Hematopoietic multipotent progenitor cell treated with erythropoietin and hydrocortisone succinate and interleukin-3 and kit ligand, for 17 days (in vitro differentiated cells): Measurements from ENCODE around the gene MDP1.
A peak's percentile ranks its signal among the peaks of the same experiment; 100 is the strongest.

Experiments used
- DNase-seq: peaks from one replicate; pipeline ENCODE4 v3.0.0-alpha.2; 2015; ENCODE audit warnings: low spot score

The MDP1 gene

DNA sequence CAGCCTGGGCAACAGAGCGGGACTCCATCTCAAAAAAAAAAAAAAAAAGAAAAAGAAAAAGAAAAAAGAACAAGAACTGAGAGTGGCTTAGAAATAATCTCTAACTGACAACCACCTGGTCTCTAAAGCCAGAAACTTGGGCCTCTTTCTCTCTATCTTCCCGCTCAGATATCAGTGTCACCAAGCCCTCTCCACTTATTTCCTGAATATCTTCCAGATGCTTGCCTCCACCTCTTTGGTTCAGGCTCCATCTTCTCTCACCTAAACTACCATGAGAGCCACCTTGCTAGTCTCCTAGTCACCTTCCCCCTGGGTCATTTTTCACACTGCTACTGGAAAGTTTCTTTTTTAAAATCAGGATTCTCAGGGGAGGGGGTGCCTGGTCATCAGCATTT, 18.8 kb downstream of the MDP1 start:
- no peak for DNase-seq

DNA sequence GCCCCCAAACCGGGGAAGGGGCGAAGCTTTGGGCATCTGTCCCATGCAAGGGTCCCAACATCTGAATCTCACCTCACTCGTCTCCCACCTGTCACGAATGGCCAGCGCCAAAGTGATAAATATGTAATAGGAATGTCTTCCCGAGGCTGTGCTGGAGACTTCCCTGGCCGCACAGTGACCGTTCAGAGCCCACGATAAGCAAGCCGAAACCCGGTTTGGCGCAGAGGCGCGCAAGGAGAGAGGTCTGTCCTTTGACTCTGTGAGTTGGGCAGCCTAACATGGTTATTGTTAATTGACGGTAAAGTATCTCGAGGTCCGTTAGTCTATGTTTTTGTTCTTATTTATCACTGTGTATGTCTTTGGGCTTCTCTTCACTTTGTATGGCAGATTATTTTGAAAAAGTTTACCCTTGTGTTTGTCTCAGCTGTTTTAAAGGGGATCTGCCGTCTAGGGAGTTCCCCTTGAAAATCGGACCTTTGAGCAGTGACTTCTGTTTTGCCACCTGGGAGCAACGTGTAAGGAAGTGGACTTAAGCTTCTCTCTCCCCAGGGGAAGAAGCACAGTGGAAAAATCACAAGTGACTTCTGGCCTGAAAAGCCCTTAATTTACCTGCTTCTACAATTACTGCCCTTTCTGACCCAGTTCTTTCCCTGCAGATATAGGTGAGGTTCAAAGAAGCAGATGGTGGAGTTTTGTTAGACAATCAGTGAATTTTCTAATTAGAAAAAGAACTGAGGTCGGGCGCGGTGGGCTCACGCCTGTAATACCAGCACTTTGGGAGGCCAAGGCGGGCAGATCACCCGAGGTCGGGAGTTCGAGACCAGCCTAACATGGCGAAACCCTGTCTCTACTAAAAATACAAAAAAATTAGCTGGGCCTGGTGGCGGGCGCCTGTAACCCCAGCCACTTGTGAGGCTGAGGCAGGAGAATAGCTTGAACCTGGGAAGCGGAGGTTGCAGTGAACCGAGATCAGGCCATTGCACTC, 19.5 kb downstream of the MDP1 start:
- peak; percentile 34 for DNase-seq

DNA sequence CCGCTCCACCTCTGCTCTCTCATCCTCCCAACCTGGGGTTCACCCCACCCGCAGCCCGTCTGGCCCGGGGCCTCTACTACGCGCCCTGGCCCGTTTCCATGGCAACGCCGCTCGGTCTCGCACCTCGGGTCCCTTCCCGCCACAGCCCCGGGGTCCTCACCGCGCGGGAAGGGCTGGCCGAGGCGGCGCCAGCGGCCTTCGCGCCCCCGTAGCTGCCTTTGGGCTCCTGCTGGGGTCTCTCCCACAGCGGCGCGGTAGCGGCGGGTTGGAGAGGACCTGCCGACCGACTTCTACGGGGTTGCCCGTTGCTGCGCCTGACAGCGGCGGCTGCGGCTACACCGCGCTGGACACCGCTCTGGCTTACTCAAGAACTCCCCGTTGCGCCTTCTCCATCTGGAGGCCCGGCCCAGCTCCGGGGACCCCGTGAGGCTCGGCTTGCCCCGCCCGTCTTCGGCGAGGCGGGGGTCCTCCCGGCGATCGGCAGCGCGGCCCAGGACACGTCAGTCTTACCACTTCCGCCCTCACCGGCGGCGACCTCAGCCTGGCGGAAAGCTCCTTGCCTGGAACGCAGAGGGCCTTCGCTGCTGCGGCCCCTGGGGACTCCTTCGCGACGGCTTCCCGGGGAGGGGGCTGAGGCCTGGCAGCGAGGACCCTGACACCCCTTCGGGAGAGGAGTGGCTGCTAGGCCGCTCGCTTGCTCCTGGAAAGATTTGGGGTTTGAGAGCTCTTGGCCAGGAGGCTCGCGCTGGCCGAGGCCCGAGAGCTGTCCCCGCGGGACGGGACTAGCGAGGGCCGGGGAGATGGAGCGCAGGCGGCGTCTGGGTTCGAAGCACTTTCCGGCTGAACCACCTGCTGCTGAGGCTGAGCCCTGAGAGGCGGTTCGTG, 20.4 kb downstream of the MDP1 start, which contains the start of gene TM9SF1:
TM9SF1 (minus strand) TSS at position 256 of the 885 bp plus-strand sequence. CDS start 422 bp downstream, outside the sequence.
- DNase-seq, result peak; percentile 77

DNA sequence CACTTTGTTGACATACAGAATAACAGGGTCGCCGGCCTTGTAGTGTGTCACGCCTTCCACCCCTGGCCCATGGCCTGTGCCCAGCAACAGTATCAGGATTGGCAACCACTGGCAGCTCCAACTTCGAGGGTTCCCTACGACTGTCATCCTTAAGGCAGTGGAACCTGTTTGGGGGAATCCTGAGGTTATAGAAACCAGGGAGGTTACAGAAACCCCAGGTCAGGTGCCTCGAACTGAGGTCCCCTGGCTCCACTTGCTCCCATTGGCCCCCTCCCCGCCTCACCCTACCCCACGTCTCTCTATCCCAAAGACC, 21.0 kb downstream of the MDP1 start:
- DNase-seq, result no peak

DNA sequence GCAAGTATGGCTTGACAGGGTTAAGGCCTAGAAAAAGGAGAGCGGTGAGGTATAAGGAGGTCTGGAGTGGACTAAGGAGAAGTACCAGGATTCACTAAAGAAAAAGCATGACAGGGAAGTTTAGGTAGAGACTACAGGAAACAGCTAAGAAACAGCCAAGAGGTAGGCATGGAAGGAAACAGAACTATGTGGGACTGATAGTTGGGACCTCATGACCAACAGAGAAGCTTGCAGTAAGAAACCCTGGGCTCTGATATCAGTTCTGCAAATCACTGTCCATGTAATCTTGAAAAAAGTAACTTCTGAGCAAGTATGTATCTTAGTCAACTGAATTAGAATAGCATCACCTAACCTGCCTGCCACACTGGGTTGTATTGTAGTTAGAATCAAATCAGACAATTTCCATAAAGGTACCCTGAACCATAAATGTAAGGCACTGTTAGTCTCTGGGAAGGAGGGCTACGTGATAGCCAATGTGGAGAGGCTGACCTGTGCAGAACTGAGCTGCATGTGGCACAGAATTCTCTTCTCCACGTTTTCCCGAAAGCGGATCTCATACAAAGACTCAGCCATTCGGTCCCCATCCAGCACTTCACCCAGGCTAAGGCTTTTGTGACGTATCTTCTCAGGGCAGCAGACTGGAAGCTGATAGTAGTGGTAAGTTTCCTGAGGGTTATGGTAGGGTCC, 21.5 kb downstream of the MDP1 start:
- no peak for DNase-seq

DNA sequence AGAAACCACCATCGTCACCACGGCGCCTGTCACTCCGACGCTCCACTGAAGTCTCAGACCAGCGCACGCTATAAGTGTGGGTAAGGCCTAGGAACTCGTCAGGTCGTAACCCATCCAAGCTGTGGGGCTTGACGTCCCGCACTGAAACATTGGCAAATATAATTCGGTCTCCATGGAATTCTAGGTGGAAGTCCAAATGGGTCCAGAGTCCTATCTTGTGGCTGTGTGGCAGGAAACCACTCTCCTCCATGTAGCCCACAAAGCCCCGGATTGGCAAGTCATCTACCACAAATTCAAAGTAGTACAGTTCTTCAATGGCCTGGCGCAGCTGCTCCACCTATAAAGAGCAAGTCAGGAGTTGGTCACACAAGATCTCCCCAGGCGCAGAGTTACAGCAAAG, 22.9 kb downstream of the MDP1 start:
- DNase-seq, result no peak

DNA sequence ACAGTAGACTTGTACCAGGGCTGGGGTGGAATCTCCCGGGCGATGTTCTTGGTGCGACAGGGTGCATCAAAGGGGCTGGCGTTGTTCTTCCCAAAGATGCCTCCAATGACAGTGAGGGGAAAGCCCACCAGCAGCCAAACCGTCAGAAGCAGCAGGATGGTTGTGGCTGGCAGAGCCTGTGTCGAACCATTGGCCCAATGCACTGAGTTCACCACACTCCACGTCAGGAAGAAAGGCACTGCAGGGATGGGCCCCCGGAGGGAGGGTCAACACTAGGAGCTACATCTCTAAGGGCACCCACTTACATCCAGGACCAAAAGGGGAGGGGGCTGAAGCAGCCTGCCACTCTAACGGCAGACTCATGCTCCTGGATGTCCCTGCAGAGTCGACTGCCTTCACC, 25.4 kb downstream of the MDP1 start:
- no peak for DNase-seq

DNA sequence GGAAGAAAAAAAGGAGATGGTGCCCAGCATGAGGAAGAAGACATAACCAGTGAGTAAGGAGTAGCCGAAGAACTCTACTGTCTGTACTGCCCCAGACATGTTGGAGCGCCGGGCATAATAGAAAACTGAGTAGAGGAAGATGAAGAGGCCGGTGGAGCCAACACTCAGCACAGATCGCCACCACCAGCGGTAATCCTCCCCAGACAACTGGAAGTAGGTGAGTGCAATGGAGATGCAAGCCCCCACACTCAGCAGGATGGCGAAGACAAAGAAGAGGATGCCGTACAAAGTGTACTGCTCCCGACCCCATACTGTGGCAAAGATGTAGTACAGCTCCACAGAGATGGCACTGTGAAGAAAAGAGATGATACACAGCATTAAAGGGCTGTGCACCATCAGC, 26.4 kb downstream of the MDP1 start:
- no peak for DNase-seq

DNA sequence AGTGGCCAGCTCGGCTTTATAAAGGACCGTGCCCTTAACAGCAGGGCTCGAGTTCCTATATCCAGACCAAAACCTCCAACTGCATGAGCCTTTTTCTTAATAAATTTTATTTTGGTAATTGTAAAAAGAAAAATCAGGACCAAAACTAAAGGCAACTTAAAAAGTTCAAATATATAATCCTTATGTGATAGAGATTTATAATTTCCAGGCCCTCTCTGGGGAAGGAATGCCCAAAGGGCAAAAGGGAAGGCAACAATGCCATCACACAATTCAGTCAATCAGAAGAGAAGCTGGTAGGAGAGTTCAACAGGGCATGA, 26.8 kb downstream of the MDP1 start:
- no peak for DNase-seq

DNA sequence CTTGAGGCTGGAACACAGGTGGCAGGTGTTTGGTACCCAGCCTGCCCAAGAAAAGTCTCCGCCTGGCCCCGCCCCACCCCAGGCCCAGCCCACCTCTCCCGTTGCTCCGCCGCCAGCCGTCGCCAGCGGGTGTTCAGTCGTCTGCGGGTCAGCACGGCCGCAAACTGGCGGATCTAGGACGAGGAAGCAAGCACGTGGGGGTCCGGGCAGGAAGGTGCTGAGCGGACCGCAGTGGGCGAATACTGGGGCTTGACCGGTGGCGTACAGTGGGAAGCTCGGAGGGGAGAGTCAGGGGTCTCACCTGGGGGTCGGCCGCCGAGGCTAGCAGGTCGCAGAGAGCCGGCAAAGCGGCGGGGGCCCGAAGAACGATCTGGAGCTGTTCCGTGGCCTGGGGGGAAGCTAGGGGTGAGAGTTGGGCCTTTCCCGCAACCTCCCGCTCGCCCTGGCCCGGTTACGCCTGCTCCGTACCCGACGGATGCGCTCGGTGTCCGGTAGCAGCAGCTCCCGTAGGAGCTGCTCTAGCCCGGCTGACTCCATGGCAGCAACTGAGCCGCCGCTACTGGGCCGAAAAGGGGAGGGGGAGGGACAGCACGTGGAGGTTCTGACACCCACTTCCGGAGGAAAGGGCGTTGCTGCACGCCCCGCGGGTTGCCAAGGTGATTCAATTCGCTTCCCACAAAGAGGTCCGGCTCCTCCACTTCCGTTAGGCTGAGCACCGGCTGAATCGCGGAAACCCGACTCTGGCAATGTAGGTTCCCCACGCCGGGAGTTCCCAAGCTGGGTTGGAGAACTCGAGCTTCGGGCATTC, 27.4 kb downstream of the MDP1 start, which contains the start of gene IPO4:
IPO4 (minus strand) TSS at position 566 of the 808 bp plus-strand sequence; CDS start at position 537, 29 bp downstream.
- peak; percentile 78 for DNase-seq

DNA sequence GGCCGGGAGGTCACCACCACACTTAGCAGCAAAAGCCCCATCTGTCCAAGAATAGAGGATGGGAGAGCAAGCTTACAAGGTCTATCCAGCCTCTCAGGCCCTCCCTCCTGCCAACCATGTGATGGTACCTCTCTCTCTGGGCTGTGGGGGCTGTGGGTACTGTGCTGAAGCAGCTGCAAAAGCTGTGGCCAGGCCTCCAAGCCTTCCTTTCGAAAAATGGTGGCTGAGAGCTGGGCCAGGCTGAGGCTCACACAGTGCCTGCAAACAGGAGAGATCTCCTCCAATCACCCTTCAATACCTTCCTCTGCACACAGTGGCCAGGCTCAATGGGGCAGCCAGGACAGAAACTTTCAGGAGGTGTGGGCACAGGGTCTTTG, 28.3 kb downstream of the MDP1 start:
- DNase-seq, result no peak

DNA sequence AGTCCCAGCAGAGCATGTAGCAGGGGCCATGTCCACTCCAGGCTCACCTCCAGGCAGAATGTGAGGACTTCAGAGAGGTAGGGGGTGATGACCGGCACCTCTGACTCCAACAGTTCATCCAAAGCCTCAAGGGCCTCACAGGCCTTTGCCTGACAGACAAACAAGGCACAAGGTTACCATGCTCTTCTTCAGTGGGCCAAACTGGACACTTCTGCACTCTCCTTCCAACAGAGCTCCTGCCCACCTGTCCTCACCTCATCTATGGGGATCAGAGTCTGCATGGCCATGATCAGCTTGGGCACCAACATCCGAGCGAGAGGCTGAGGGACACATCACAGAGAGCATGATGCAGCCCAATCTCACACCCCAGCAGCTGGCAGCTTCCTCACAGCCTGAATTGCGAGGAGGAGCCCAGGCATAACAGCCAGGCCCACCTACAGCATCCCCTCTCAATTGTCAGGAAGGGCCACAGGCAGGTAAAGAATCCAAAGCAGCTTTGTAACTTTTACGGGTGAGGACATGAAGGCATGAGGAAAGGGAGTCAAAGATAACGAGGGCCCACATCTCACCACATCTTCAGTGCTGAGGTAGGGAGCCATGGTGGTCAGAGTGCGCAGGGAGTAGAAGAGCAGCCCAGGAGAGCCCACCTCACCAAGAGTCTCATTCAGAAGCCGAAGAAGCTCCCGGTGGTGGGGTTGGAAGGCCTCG, 28.9 kb downstream of the MDP1 start:
- DNase-seq, result no peak

DNA sequence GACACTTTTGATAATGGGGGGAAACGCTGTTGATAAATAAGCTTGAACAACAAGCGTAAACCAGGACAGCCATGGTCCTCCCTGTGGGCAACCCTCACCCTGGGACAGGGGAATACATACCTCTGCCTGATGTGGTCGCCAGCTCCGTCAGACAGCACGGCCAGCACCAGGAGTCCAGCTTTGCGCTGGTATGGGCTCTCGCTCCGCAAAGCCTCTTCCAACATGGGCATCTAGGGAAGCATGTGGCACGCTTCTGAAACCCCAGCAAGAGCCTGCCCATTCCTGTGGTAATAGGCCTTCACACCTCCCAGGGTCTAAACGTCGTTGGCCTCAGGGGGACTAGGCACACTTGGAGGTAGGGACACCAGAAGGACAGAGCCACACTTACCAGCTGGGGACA, 30.1 kb downstream of the MDP1 start:
- no peak for DNase-seq

DNA sequence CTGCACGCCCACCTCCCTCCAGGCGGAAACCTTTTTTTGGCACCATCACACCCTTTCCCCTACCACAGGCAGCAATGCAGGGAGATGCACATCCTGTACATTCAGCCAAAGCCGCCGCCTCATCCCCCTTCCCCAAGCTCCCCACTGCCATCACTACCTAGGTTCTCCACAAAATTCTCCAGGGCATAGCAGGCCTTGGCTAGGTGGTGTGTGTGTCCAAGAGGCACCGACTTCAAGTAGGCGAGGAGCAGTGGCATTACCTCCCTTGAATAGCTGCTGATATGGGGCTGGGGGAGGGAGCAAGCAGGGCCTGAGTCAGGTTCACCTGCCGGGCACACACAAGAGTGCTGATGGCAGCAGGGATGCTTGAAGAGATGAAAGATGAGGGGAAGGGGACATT, 30.8 kb downstream of the MDP1 start:
- no peak for DNase-seq

DNA sequence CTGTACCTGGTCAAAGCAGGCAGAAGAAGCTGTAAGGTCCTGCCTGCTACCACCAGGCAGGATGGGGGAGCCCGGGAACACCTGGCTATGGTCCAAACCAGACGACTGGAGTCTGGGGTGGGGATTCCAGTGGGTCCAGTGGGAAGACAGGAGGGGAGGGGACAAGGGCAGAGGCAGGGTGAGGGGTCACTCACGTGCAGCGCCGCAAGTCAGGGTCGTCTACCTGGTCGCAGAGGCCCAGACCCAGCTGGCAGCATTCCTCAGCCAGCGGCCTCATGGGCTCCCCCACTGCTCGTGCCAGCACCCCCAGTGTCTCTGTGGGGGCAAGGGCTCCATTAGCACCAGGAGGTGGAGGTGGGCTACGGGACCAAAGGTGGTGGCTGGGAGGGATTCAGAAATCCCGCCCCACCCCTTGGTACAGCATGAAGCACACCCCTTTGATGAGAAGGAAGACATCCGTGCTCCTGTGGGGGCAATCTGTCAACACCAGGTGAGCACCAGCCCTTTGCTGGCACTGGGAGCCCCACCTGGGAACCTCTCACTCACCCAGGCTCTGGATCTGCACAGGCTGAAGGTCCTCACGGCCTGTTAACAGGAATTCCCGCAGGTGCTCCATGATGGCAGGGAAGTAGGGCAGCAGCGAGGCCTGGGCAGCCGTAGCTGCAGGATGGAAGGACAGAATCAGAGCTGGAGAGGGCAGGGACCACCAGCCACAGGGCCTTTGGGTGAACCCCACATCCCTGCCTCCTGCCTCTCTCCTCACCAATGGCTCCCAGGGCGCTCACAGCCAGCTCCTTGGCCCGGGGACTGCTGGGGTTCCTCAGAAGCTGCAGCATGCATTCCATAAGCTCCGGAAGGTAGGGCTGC, 31.5 kb downstream of the MDP1 start:
- DNase-seq, result no peak

DNA sequence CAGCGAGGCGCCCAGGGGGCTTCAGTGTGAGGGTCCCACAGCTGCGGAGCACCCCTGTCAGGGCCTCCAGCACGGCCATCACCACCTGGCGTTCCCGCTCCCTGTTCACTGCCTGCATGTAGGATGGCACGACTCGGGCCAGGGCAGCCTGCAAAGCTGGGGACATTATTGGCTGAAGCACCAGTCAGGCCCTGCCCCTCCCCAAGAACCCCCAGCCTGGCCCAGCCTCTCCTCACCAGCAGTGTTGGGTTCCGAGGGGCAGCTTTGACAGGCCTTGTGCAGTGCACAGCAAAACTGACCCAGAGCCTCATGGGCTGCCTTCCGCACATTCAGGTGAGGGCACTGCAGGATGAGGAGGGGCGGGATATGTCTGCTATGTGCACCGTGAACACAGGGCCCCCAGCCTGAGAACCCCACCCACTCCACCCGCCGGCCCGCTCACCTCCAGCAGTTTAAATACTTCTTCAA, 32.8 kb downstream of the MDP1 start:
- DNase-seq, result no peak

DNA sequence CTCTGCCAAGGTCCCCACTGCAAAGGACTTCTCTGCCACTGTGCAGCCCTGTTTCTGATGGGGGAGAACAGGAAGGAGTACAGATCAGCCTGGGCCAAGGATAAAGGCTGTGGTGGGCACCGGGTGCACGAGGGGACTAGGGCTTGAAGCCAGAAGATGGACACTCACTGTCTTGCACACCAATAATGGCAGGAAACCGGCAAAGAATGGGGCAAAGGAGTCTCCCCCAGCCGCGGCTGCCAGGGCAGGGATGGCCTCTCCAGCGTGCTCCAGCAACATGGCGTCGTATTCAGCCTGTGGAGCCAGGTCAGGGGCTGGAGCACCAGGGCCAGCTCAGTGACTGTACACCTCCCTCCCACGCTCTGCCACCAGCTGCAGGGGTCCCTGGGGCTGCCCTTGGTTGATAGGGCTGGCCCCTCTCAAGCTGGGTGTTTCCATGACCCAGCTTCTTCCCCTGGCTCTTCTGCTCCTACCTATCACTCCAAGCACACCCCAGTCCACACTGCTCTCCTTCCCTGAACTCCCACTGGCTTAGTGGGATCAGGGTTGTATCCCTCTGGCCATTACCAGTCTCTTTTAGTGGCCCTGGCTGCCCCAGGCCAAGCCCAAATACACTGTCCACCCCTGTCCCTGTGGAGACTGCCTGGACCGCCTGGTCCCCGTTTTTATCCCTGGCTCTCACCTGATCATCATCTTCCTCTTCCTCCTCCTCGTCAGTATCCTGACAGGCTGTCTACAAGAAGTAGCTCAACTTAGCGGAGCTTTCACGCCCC, 33.6 kb downstream of the MDP1 start:
- no peak for DNase-seq

DNA sequence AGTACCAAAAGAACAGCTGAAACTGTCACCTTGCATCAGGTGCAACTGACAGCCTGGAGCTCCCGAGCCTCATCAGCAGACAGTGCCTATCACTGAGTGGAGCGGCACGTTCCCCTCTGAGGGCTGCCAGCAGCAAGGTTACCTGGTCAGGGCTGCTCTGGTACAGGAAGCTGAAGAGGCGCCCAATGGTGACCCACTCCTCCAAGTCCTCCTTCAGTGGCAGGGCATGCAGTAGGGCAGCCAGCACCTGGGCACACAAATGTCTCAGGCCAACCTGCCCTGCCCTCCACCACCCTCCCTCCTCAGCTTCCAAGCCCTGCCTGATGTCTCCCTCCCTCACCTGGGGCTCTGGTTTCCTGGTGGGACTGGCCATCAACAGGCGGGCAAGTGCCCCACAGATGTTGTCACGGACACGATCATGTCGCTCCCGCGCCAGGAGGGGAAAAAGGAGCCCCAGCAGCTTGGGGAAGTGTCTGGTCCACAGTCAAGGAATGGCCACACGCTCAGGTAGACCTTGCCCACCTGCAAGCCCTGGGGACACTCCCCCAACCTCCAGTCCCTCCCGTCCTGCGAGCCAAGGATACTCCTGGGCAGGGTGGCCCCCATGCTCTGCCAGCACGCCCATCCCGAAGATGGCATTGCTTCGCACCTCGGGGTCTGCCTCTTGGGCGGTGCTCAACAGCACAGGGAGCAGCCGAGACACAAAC, 34.3 kb downstream of the MDP1 start:
- DNase-seq, result no peak
